NCI-H774 (cell line): Measurements from ENCODE around the gene DTD2.
"Not testable (repeated sequence)": the region's sequence is repeated elsewhere in the genome, so short reads cannot be mapped to it uniquely, and the experiment has no call there.

Experiments
- DNase-seq: peaks from one replicate; lab custom pipeline; 2025; lab: John Stamatoyannopoulos, UW

Gene DTD2

DNA sequence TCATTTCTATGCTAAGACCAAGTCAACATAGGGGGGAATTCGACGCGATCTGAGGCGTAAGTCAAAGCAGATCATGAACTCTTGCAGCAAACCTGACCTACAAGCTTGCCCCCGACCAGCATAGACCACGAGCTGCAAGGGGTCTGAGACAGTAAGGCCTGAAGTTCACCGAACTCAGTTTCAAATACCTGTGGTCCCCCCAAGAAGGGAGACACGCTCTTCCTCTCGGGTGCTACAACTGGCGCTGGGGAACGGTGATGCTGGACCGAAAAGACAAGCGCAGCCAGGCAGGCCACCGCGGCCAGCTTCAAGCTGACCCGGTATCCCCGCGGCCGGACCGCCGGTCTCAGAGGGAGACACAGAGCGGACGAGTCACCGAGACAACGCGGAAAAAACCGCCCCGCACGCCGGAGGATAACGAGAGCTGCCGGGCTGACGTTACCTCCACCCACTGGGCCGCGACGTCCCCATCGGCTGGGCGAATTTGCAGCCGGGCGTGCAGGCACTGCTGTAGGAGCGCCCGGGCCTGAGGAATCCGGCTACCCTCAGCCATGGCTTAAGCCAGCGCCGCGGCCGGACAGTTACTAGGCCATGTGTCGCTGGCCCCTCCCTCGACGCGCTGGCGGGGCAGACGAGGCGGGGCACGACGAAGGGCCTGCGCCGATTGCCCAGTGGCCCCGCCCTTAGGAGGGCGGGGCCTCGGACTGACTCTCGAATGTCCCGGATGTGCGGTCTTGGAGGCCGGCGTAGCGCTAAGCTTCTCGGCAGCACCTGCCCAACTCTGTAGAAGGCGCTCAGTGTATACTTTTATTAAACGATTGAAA is at the start of gene DTD2:
TSS of gene DTD2 (minus strand) at position 666 of the 824 bp plus-strand sequence. CDS start at position 553, 113 bp downstream.
- peak; percentile 96 for DNase-seq

DNA sequence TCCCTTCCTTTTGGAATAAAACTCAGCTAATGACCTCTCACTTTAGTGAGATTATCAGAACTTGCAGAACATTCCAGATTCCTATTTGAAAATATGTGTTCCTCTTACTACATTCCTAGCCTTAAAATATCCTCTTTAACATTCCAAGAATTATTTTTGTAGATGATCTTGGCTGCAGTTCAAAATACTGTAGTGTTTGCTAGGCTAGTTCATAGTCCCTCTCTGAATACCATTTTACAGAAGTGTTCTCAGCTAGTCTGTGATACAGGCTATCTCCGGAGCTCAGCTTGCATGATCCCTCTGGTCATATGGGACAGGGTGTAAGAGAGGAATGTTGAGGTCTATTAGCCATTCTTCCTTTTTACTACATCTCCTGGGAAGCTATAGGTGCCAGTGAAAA is 48.1 kb upstream of the DTD2 start:
- no peak for DNase-seq

DNA sequence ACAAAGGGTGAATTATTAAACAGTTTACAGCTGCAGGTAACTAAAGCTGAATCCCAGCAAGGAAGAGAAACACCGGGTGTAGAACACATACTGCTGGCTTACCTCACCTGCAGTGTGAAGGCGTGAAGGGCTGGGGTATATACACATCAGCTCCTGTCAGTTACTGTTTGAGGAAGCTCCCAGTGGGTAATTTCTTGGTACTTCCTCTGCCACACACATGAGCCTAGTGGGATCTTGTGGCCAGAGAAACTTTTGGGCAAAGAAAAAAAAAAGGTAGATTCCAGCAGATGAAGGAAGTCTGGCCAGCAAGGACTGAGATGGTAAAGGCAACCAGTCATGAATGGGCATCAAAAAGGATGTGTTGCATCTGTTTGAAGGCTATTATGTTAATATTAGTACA is 44.6 kb upstream of the DTD2 start:
- no peak for DNase-seq

DNA sequence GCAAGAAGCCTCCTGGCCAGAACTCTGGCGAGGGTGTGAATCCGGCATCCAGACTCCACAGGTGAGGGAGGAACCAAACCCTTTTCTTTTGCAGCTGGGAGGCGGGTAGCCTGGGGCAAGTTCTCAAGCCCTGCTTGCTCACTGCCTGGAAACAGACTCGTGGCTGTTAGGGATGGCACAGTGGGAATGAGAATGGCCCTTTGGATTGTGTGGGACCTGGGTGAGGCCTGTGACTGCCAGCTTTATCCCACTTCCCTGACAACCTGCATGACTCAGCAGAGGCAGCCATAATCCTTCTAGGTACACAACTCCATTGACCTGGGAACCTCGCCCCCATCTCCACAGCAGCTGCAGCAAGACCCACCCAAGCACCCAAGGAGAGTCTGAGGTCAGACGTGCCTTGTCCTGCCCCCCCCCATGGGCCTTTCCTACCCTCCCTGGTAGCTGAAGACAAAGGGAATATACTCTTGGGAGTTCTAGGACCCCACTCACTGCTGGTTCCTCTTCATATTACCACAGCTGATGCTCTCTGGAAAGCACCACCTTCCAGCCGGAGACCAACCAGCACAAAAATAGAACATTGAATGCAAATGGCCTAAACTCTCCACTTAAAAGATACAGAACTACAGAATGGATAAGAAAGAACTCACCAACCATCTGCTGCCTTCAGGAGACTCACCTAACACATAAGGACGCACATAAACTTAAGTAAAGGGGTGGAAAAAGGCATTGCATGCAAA is 35.6 kb upstream of the DTD2 start:
- no peak for DNase-seq

- DNase-seq = no peak
These were observed 32.4 kb upstream of the DTD2 start for GRCh38 chr14:31489691-31490090.

GRCh38 chr14:31487886-31488285 is 30.6 kb upstream of the DTD2 start, which contains the start of gene GPR33:
GPR33 (minus strand) TSS chr14:31488039; CDS start chr14:31483965, 4,074 bp downstream.
- no peak for DNase-seq

DNA sequence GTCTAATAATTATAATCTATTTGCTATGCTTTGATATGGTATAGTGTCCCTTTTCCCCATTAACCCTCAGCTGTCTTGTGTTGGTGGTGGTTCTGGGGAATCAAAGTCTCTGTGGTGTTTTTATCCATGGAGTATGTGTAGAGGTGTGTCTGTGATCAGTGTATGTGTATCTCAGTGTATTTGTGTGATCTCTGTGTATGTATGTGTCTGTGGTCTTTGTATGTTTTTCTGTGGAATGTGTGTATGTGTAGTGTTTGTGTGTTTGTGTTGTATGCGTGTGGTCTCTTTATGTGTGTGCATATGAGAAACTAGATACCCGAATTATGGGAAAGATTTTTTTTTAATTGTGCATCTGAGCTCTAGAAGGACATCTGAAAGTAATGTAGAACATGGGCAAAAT is 29.5 kb upstream of the DTD2 start:
- DNase-seq = no peak

- no peak for DNase-seq
These were observed 27.4 kb upstream of the DTD2 start for GRCh38 chr14:31484754-31485153.

DNA sequence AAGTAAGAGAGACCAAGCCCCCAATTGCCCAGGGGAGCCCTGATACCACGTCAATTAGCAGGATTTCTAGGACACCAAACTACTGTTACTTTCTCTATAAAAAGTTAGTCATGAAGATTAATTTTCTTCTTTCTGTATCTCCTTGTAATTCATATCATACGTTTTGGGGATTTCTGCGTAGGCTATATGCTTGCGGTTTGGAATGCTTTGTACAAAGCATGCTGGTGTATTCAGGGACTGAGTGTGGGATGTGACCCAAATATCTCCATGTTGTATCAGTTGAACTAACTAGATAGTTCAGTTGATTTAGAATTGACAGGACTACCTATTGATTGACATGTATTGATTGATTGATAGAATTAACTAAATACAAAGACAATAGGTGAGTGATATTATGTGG is 22.9 kb upstream of the DTD2 start:
- no peak for DNase-seq

GRCh38 chr14:31479027-31479426 is 21.7 kb upstream of the DTD2 start:
- DNase-seq = no peak

- no peak for DNase-seq
These were observed 19.9 kb upstream of the DTD2 start for GRCh38 chr14:31477248-31477647.

GRCh38 chr14:31476131-31476866 is 19.0 kb upstream of the DTD2 start:
- no peak for DNase-seq

- no peak for DNase-seq
These were observed 9.2 kb upstream of the DTD2 start for GRCh38 chr14:31466554-31466953.

GRCh38 chr14:31465111-31465510 is 7.8 kb upstream of the DTD2 start:
- DNase-seq = no peak

- not testable (repeated sequence) for DNase-seq
These were observed 5.1 kb upstream of the DTD2 start for GRCh38 chr14:31462450-31462849.

GRCh38 chr14:31461545-31461944 is 4.2 kb upstream of the DTD2 start:
- DNase-seq = no peak

GRCh38 chr14:31457665-31458659 is 656 bp upstream of the DTD2 start:
- DNase-seq = peak; percentile 5

GRCh38 chr14:31449971-31450610 is 7.2 kb downstream of the DTD2 start:
- DNase-seq = peak; percentile 43

DNA sequence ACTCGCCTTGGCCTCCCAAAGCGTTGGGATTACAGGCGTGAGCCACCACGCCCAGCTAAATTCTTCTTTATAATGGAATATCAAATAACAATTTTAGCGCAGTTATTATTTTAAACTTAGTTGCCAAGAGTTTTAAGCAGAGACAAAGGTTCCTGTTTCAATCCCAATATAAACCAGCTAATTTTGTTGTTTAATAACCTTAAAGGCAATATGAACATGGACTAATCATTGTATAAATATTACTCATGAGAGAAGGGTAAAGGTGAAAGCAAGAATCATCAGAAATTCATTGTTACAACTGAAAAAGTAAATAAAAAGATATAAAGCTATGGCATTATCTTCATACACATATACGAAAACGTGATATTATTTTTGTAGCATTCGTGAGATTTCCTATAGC is 8.2 kb downstream of the DTD2 start:
- no peak for DNase-seq

GRCh38 chr14:31445703-31446102 is 11.6 kb downstream of the DTD2 start:
- no peak for DNase-seq

DNA sequence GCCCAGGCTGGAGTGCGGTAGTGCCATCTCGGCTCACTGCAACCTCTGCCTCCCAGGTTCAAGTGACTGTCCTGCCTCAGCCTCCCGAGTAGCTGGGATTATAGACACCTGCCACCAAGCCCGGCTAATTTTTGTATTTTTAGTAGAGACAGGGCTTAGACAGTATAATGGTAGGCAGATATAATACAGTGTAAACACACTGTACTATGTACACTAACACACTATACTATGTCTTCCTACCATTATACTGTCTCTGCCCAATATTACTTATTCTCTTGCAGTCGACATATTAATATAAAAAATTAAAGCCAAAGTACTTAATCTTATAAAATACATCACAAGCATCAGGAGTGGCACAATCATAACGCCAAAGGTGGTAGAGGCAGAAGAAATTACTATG is 15.0 kb downstream of the DTD2 start:
- DNase-seq = no peak
